KMS-11 (cell line): ENCODE measurements around the gene PLCB4.

Source experiments
- H2AFZ ChIP-seq: fragments of 200-600 bp; sonication (generic); 2 replicates; pipeline ENCODE4 v1.6.1; 2016; ENCODE audit warnings: antibody characterized with exemption, mixed run types, low read depth
- H3K27ac ChIP-seq: fragments of 200-600 bp; sonication (generic); 2 replicates; pipeline ENCODE4 v1.6.1; 2016; ENCODE audit warnings: mild to moderate bottlenecking, mixed run types
- H3K27me3 ChIP-seq: fragments of 200-600 bp; sonication (generic); 2 replicates; pipeline ENCODE4 v1.6.1; 2017; ENCODE audit warnings: mild to moderate bottlenecking, low read depth, mixed run types, moderate library complexity; ENCODE audit not compliant: insufficient read depth
- H3K36me3 ChIP-seq: fragments of 200-600 bp; sonication (generic); 2 replicates; pipeline ENCODE4 v1.6.1; 2017; ENCODE audit warnings: mild to moderate bottlenecking, mixed run types; ENCODE audit not compliant: insufficient read depth
- H3K4me1 ChIP-seq: fragments of 200-600 bp; sonication (generic); 2 replicates; pipeline ENCODE4 v1.6.1; 2016; ENCODE audit warnings: mild to moderate bottlenecking, low read depth, mixed run types; ENCODE audit not compliant: poor library complexity, severe bottlenecking
- H3K4me2 ChIP-seq: fragments of 200-600 bp; sonication (generic); 2 replicates; pipeline ENCODE4 v1.7.0; 2016; ENCODE audit warnings: mild to moderate bottlenecking, mixed run types
- H3K4me3 ChIP-seq: fragments of 200-600 bp; sonication (generic); IDR thresholded peaks from 2 replicates; pipeline ENCODE4 v1.6.1; 2017; ENCODE audit warnings: low read depth, low read length, mixed read lengths; ENCODE audit not compliant: insufficient read depth
- H3K79me2 ChIP-seq: fragments of 200-600 bp; sonication (generic); 2 replicates; pipeline ENCODE4 v1.6.1; 2016; ENCODE audit warnings: low read depth, mixed run types; ENCODE audit not compliant: insufficient read depth
- H3K9ac ChIP-seq: fragments of 200-600 bp; sonication (generic); 2 replicates; pipeline ENCODE4 v1.6.1; 2016; ENCODE audit warnings: mild to moderate bottlenecking, mixed run types
- H4K20me1 ChIP-seq: fragments of 200-600 bp; sonication (generic); 2 replicates; pipeline ENCODE4 v1.6.1; 2016; ENCODE audit warnings: mild to moderate bottlenecking, mixed run types; ENCODE audit not compliant: insufficient read depth
- CTCF ChIP-seq: fragments of 200-600 bp; sonication (generic); conservative IDR thresholded peaks from 2 replicates; pipeline ENCODE4 v1.6.1; 2017; ENCODE audit warnings: low read depth, mild to moderate bottlenecking, antibody characterized with exemption, low read length, moderate library complexity, mixed read lengths

Gene PLCB4

GRCh38 chr20:9363673-9364072 is 294.8 kb downstream of the PLCB4 start:
- Histone ChIP-seq H3K4me1 (peaks cover 24% of the 10 kb centered on the region), H3K4me3 (no peak overlapping the region), H3K79me2 (no peaks in the 10 kb centered on the region), H3K4me2 (no peak overlapping the region), H3K27me3 (no peaks in the 10 kb centered on the region), H3K27ac (no peak overlapping the region), H3K9ac (no peak overlapping the region), H3K36me3 (no peaks in the 10 kb centered on the region), H2AFZ (no peak overlapping the region), H4K20me1 (no peaks in the 10 kb centered on the region)
- TF ChIP-seq CTCF = no peak

GRCh38 chr20:9367328-9367727 is 298.4 kb downstream of the PLCB4 start:
- H3K9ac ChIP-seq = no peak overlapping the region
- no peaks in the 10 kb centered on the region for H3K27me3 ChIP-seq
- no peaks in the 10 kb centered on the region for H4K20me1 ChIP-seq
- no peak overlapping the region for H3K27ac ChIP-seq
- no peaks in the 10 kb centered on the region for H3K36me3 ChIP-seq
- no peak overlapping the region for H3K4me2 ChIP-seq
- TF ChIP-seq CTCF = no peak
- H3K79me2 ChIP-seq = no peaks in the 10 kb centered on the region
- no peaks in the 10 kb centered on the region for H3K4me1 ChIP-seq
- H3K4me3 ChIP-seq = no peak overlapping the region
- no peak overlapping the region for H2AFZ ChIP-seq

GRCh38 chr20:9367746-9368145 is 298.9 kb downstream of the PLCB4 start:
- Histone ChIP-seq H3K36me3 (no peaks in the 10 kb centered on the region), H3K4me2 (no peak overlapping the region), H3K4me1 (no peaks in the 10 kb centered on the region), H2AFZ (no peak overlapping the region), H3K4me3 (no peak overlapping the region), H3K9ac (no peak overlapping the region), H3K79me2 (no peaks in the 10 kb centered on the region), H4K20me1 (no peaks in the 10 kb centered on the region), H3K27me3 (no peaks in the 10 kb centered on the region), H3K27ac (no peak overlapping the region)
- TF ChIP-seq CTCF = no peak

GRCh38 chr20:9368893-9369292 is 300.0 kb downstream of the PLCB4 start:
- no peaks in the 10 kb centered on the region for H3K27me3 ChIP-seq

More at GRCh38 chr20:9368893-9369292, 300.0 kb downstream of the PLCB4 start:
- TF ChIP-seq CTCF = no peak
- Histone ChIP-seq H4K20me1 (no peaks in the 10 kb centered on the region), H3K79me2 (no peaks in the 10 kb centered on the region), H3K4me2 (no peak overlapping the region), H3K4me3 (no peak overlapping the region), H2AFZ (no peak overlapping the region), H3K27ac (no peak overlapping the region), H3K36me3 (no peaks in the 10 kb centered on the region), H3K4me1 (no peaks in the 10 kb centered on the region), H3K9ac (no peak overlapping the region)
